HEK293 (cell line): Measurements from ENCODE around the gene USE1.

Experiments used
- CTCF ChIA-PET: fragments of 350-600 bp; formaldehyde crosslinking; extraction: SDS; loops from one replicate; lab custom pipeline; 2021; ENCODE audit warnings: antibody characterized with exemption; lab: Yijun Ruan, JAX
- POLR2A ChIA-PET: fragments of 300-600 bp; formaldehyde crosslinking; extraction: SDS; loops from one replicate; lab custom pipeline; 2020; ENCODE audit warnings: antibody characterized with exemption, inconsistent platforms; lab: Yijun Ruan, JAX
- H3K27ac ChIP-seq: fragments of 200-500 bp; sonication (Bioruptor generic); 2 replicates; pipeline ENCODE4 v1.5.1; 2014; ENCODE audit warnings: low read depth, low read length, control low read depth, inconsistent platforms; ENCODE audit errors: extremely low read depth
- H3K36me3 ChIP-seq, 2 experiments: fragments of 200-500 bp in 1 of 2; sonication (Bioruptor generic) in 1 of 2; 1 replicate in 1 of 2; 2 replicates in 1 of 2; pipeline ENCODE4 v1.5.1; 2014 to 2017; ENCODE audit warnings: inconsistent platforms in 2 of 2, low read length in 2 of 2; ENCODE audit not compliant: control insufficient read depth in 2 of 2, insufficient read depth in 1 of 2
- H3K4me1 ChIP-seq: fragments of 200-500 bp; sonication (Bioruptor generic); 2 replicates; pipeline ENCODE4 v1.5.1; 2014; ENCODE audit warnings: mild to moderate bottlenecking, low read length, inconsistent platforms; ENCODE audit not compliant: control insufficient read depth, insufficient read depth
- H3K4me3 ChIP-seq: 2 replicates; pipeline ENCODE4 v1.5.1; 2011; ENCODE audit warnings: low read depth, mild to moderate bottlenecking, control low read depth, low read length, moderate library complexity
- H3K9me3 ChIP-seq: fragments of 200-500 bp; sonication (Bioruptor generic); 2 replicates; pipeline ENCODE4 v1.5.1; 2014; ENCODE audit warnings: low read depth, low read length, inconsistent platforms; ENCODE audit not compliant: control insufficient read depth, insufficient read depth
- HOXA7 ChIP-seq: sonication (generic); formaldehyde crosslinking; IDR thresholded peaks from 2 replicates; pipeline ENCODE4 v1.8.1; 2022; ENCODE audit warnings: missing genetic modification reagents, borderline replicate concordance
- KLF8 ChIP-seq: fragments of 450-650 bp; formaldehyde crosslinking; IDR thresholded peaks from 2 replicates; pipeline ENCODE4 v1.5.1; 2016; ENCODE audit warnings: missing biosample characterization, missing genetic modification characterization
- SALL2 ChIP-seq: fragments of 450-650 bp; formaldehyde crosslinking; IDR thresholded peaks from 2 replicates; pipeline ENCODE4 v1.5.0; 2017; ENCODE audit warnings: missing biosample characterization, mild to moderate bottlenecking, missing genetic modification characterization, borderline replicate concordance
- TCF7L2 ChIP-seq: IDR thresholded peaks from 2 replicates; pipeline ENCODE4 v1.6.1; 2011; ENCODE audit warnings: low read depth, mild to moderate bottlenecking, inconsistent platforms, low read length, moderate library complexity, borderline replicate concordance
- TRIM28 ChIP-seq: IDR thresholded peaks from 2 replicates; pipeline ENCODE4 v1.6.1; 2011; ENCODE audit warnings: low read length, control low read depth, borderline replicate concordance
- ZFP3 ChIP-seq: fragments of 450-650 bp; formaldehyde crosslinking; IDR thresholded peaks from 2 replicates; pipeline ENCODE4 v1.5.1; 2016; ENCODE audit warnings: low read depth, missing biosample characterization, missing genetic modification characterization
- ZFP41 ChIP-seq: fragments of 450-650 bp; formaldehyde crosslinking; IDR thresholded peaks from 2 replicates; pipeline ENCODE4 v1.5.1; 2016; ENCODE audit warnings: missing biosample characterization, missing genetic modification characterization, borderline replicate concordance
- ZNF121 ChIP-seq: fragments of 450-650 bp; formaldehyde crosslinking; IDR thresholded peaks from 2 replicates; pipeline ENCODE4 v1.5.1; 2016; ENCODE audit warnings: missing biosample characterization, missing genetic modification characterization
- ZNF335 ChIP-seq: fragments of 450-650 bp; formaldehyde crosslinking; conservative IDR thresholded peaks from 2 replicates; pipeline ENCODE4 v1.5.1; 2016; ENCODE audit warnings: missing biosample characterization, missing genetic modification characterization
- ZNF433 ChIP-seq: fragments of 450-650 bp; formaldehyde crosslinking; IDR thresholded peaks from 2 replicates; pipeline ENCODE4 v1.5.1; 2016; ENCODE audit warnings: missing biosample characterization, missing genetic modification characterization, low read depth
- ZNF555 ChIP-seq: fragments of 450-650 bp; formaldehyde crosslinking; conservative IDR thresholded peaks from 2 replicates; pipeline ENCODE4 v1.5.1; 2017; ENCODE audit warnings: missing biosample characterization, mild to moderate bottlenecking, missing genetic modification characterization, inconsistent platforms
- ZNF600 ChIP-seq: fragments of 450-650 bp; formaldehyde crosslinking; IDR thresholded peaks from 2 replicates; pipeline ENCODE4 v1.5.1; 2016; ENCODE audit warnings: missing biosample characterization, missing genetic modification characterization
- ZNF623 ChIP-seq: fragments of 450-650 bp; formaldehyde crosslinking; IDR thresholded peaks from 2 replicates; pipeline ENCODE4 v1.5.1; 2016; ENCODE audit warnings: missing biosample characterization, missing genetic modification characterization
- ZNF660 ChIP-seq: fragments of 450-650 bp; IDR thresholded peaks from 2 replicates; pipeline ENCODE4 v1.5.1; 2018; ENCODE audit warnings: missing biosample characterization, mild to moderate bottlenecking, missing genetic modification characterization
- ZNF664 ChIP-seq: fragments of 450-650 bp; formaldehyde crosslinking; IDR thresholded peaks from 2 replicates; pipeline ENCODE4 v1.5.1; 2016; ENCODE audit warnings: missing biosample characterization, missing genetic modification characterization
- ZNF830 ChIP-seq: fragments of 450-650 bp; IDR thresholded peaks from 2 replicates; pipeline ENCODE4 v1.5.0; 2018; ENCODE audit warnings: missing biosample characterization, missing genetic modification characterization, low read depth, mild to moderate bottlenecking, moderate library complexity
- ZNF843 ChIP-seq: fragments of 450-650 bp; formaldehyde crosslinking; IDR thresholded peaks from 2 replicates; pipeline ENCODE4 v1.5.1; 2016; ENCODE audit warnings: missing biosample characterization, missing genetic modification characterization
- TF ChIP-seq, protein P1 (sequence below): fragments of 450-650 bp; formaldehyde crosslinking; IDR thresholded peaks from 2 replicates; pipeline ENCODE4 v1.5.1; 2016; ENCODE audit warnings: missing biosample characterization, missing genetic modification characterization
- TF ChIP-seq, protein P2 (sequence below): fragments of 450-650 bp; formaldehyde crosslinking; IDR thresholded peaks from 2 replicates; pipeline ENCODE4 v1.5.1; 2017; ENCODE audit warnings: missing biosample characterization, missing genetic modification characterization
- TF ChIP-seq, protein P3 (sequence below): fragments of 450-650 bp; formaldehyde crosslinking; IDR thresholded peaks from 2 replicates; pipeline ENCODE4 v1.5.1; 2017; ENCODE audit warnings: missing biosample characterization, missing genetic modification characterization
- TF ChIP-seq, protein P4 (sequence below): fragments of 450-650 bp; formaldehyde crosslinking; IDR thresholded peaks from 2 replicates; pipeline ENCODE4 v1.5.1; 2017; ENCODE audit warnings: missing biosample characterization, missing genetic modification characterization
- TF ChIP-seq, protein P5 (sequence below): fragments of 450-650 bp; IDR thresholded peaks from 2 replicates; pipeline ENCODE4 v1.5.1; 2018; ENCODE audit warnings: missing biosample characterization, missing genetic modification characterization

Gene USE1

DNA sequence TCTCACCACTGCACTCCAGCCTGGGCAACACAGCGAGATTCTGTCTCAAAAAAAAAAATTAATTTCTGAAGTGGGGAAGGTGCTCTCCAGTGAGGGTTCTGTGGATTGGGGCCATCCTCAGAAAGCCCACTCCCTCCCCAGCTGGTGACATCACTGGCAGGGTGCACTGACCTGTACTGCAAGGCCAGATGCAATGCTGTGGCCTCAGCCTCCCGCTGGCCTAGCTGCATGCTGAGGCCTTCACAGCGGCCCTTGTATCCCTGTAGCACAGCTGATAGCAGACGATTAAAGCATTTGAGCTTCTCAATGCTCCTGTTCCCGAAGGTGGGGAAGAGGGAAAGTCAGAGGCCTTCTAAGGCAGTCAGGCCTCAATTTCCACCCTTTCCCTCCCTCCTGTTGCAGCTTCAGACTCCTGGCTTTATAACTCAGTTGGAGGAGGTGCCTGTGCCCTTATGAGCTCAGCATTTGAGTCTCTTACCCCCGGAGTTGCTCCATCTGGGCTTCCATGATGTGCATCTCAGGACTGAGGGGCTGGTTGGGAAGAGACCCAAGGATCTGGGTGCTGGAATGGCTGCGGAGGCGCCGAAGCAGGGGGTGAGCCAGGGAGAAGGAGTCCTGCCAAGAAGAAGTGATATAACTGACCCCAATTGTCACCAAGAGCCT lies 44.1 kb downstream of the USE1 start:
- TF ChIP-seq ZNF121 (tag by site-specific recombination) (no peak), ZNF433 (tag by site-specific recombination) (no peak), TRIM28 (peak; percentile 78; the same call in 1 of the 2 replicates)
- ChIA-PET CTCF (interaction anchor here (0.6 to 3.1 kb wide), 8 partner anchors 8 to 161 kb away, joined by 3 to 26 read pairs (median 8); partner anchors contain the start of genes BABAM1, OCEL1 and USE1), POLR2A (interaction anchor here (1.0 kb wide), 1 partner anchor 44 kb away, joined by 3 read pairs; the partner anchor contains the start of gene USE1)
- no peaks in the 10 kb centered on the region for H3K36me3 ChIP-seq
- no peaks in the 10 kb centered on the region for H3K9me3 ChIP-seq
- H3K27ac ChIP-seq = no peak overlapping the region
- no peaks in the 10 kb centered on the region for H3K4me1 ChIP-seq
- no peak overlapping the region for H3K4me3 ChIP-seq

DNA sequence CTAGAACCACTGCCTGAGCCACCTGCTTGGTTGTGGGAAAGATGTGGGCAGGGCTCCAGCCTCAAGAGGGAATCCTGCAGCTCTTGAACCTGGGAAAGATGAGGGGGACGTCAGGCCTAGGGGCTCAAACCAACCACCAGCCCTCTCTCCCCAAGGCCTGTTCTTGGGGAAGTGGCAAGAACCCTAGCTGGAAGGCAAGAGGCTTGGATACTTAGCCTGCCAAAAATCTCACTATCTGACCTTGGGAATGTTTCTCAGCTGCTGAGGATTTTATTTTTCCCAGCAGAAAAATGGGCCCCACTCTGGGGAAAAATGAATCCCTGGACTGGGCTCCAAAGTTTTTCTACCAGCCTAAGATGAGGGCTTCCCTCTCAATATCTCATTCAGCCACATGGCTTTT lies 44.8 kb downstream of the USE1 start:
- H3K4me1 ChIP-seq = no peaks in the 10 kb centered on the region
- TF ChIP-seq KLF8 (no peak), ZNF664 (no peak), ZFP3 (tag by site-specific recombination) (no peak), ZNF623 (tag by site-specific recombination) (no peak), ZNF600 (no peak), ZNF660 (tag by site-specific recombination) (no peak), ZNF843 (tag by site-specific recombination) (no peak), ZNF335 (tag by site-specific recombination) (no peak), HOXA7 (CRISPR knock-in tag) (no peak), TCF7L2 (no peak), ZNF555 (tag by site-specific recombination) (no peak), ZNF830 (no peak), SALL2 (tag by site-specific recombination) (no peak), ZFP41 (tag by site-specific recombination) (no peak)
- TF ChIP-seq, protein P1, sequence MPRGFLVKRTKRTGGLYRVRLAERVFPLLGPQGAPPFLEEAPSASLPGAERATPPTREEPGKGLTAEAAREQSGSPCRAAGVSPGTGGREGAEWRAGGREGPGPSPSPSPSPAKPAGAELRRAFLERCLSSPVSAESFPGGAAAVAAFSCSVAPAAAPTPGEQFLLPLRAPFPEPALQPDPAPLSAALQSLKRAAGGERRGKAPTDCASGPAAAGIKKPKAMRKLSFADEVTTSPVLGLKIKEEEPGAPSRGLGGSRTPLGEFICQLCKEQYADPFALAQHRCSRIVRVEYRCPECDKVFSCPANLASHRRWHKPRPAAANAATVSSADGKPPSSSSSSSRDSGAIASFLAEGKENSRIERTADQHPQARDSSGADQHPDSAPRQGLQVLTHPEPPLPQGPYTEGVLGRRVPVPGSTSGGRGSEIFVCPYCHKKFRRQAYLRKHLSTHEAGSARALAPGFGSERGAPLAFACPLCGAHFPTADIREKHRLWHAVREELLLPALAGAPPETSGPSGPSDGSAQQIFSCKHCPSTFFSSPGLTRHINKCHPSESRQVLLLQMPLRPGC (tag by site-specific recombination) = no peak
- TF ChIP-seq, protein P2, sequence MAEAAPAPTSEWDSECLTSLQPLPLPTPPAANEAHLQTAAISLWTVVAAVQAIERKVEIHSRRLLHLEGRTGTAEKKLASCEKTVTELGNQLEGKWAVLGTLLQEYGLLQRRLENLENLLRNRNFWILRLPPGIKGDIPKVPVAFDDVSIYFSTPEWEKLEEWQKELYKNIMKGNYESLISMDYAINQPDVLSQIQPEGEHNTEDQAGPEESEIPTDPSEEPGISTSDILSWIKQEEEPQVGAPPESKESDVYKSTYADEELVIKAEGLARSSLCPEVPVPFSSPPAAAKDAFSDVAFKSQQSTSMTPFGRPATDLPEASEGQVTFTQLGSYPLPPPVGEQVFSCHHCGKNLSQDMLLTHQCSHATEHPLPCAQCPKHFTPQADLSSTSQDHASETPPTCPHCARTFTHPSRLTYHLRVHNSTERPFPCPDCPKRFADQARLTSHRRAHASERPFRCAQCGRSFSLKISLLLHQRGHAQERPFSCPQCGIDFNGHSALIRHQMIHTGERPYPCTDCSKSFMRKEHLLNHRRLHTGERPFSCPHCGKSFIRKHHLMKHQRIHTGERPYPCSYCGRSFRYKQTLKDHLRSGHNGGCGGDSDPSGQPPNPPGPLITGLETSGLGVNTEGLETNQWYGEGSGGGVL = no peak
- TF ChIP-seq, protein P3, sequence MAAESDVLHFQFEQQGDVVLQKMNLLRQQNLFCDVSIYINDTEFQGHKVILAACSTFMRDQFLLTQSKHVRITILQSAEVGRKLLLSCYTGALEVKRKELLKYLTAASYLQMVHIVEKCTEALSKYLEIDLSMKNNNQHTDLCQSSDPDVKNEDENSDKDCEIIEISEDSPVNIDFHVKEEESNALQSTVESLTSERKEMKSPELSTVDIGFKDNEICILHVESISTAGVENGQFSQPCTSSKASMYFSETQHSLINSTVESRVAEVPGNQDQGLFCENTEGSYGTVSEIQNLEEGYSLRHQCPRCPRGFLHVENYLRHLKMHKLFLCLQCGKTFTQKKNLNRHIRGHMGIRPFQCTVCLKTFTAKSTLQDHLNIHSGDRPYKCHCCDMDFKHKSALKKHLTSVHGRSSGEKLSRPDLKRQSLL = no peak
- TF ChIP-seq, protein P4, sequence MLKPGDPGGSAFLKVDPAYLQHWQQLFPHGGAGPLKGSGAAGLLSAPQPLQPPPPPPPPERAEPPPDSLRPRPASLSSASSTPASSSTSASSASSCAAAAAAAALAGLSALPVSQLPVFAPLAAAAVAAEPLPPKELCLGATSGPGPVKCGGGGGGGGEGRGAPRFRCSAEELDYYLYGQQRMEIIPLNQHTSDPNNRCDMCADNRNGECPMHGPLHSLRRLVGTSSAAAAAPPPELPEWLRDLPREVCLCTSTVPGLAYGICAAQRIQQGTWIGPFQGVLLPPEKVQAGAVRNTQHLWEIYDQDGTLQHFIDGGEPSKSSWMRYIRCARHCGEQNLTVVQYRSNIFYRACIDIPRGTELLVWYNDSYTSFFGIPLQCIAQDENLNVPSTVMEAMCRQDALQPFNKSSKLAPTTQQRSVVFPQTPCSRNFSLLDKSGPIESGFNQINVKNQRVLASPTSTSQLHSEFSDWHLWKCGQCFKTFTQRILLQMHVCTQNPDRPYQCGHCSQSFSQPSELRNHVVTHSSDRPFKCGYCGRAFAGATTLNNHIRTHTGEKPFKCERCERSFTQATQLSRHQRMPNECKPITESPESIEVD (tag by site-specific recombination) = no peak
- TF ChIP-seq, protein P5, sequence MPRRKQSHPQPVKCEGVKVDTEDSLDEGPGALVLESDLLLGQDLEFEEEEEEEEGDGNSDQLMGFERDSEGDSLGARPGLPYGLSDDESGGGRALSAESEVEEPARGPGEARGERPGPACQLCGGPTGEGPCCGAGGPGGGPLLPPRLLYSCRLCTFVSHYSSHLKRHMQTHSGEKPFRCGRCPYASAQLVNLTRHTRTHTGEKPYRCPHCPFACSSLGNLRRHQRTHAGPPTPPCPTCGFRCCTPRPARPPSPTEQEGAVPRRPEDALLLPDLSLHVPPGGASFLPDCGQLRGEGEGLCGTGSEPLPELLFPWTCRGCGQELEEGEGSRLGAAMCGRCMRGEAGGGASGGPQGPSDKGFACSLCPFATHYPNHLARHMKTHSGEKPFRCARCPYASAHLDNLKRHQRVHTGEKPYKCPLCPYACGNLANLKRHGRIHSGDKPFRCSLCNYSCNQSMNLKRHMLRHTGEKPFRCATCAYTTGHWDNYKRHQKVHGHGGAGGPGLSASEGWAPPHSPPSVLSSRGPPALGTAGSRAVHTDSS (tag by site-specific recombination) = no peak
- no peaks in the 10 kb centered on the region for H3K36me3 ChIP-seq
- no peaks in the 10 kb centered on the region for H3K9me3 ChIP-seq
- H3K27ac ChIP-seq = no peak overlapping the region
- ChIA-PET POLR2A (interaction anchor here (0.6 to 1.0 kb wide), 2 partner anchors 25 to 44 kb away, joined by 3 read pairs; partner anchors contain the start of gene USE1), CTCF (interaction anchor here (0.6 to 3.1 kb wide), 18 partner anchors 7 to 1904 kb away, joined by 3 to 26 read pairs (median 3); partner anchors contain the start of genes OCEL1 and USE1)
- no peak overlapping the region for H3K4me3 ChIP-seq
